ENCODE data around the gene RAB40B.

The RAB40B gene

DNA sequence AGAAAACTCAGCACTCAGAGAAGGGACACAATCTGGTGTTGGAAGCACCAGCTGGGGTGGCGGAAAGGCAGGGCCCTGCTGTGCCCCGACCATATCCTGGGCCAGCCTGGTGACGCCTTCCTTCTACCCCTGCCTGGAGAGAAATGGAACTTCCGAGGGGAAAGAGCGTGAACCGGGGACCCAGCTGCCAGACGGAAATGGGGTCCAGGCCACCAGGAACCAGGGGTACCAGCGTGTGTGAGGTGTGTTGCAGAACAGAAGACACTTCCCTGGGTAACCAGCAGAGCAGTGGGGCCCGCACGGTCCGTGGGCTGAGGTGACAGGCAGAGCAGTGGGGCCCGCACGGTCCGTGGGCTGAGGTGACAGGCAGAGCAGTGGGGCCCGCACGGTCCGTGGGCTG, 6.8 kb downstream of the RAB40B start:
- no peak for DNase-seq

DNA sequence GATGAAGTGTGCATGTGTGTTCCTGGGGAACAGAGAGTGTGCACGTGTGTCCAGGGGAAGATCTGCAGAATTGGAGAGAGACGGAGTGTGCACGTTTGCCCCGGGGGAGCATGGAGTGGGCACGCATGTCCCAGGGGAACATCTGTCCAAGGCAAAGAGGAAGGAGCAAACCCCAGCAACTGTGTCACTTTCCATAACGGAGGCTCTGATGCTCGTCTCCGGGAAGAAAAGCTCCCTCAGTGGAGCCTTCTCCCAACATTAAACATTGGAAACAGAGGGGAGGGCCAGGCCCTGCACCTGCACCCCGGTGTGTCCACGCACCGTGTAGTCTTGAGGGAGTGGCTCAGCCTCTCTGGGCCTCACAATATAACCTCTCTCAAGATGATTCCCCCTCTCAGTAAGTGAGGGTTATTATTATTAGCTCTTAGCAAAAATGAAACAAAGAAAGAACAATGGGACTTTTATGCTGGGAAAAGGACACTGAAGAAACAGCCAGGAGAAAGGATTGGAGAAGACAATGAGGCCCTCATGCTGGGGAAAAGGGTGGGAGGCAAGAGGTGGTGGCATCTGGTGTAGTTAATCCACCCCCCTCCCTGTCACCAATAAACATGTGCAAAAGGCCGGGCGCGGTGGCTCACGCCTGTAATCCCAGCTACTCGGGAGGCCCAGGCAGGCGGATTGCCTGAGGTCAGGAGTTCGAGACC, 7.6 kb downstream of the RAB40B start:
- no peak for DNase-seq

DNA sequence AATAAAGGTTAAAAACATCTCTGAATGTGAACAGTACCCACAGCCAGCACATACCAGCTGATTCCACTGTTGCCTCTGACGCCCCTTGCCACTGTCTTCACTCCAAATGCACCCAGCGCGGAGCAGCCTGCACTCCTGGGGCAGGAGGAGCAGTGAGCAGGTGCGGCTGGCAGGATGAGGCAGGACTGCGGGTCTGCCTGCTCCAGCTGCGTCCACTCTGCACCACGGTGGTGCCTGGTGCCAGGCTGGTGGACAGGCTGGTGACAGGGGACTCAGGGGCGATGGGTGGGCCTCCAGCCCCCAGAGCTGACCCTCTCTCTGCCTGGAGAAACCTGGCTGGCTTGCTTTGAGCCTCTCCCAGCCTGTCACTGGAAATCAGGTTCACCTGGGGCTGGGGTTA, 9.4 kb downstream of the RAB40B start:
- DNase-seq = no peak

DNA sequence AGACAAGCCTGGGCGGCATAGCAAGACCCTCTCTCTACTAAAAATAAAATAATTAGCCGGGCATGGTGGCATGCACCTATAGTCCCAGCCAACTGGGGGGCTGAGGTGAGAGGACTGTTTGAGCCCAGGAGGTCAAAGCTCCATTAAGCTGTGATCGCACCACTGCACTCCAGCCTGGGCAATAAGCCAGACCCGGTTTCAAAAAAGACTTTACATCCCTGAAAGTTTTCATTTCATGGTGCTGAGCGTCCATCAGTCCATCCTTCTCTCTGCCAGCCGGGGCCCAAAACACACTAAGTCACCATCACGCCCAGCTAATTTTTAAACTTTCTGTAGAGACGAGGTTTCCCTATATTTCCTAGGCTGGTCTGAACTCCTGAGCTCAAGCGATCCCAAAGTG, 10.6 kb downstream of the RAB40B start:
- DNase-seq = no peak

DNA sequence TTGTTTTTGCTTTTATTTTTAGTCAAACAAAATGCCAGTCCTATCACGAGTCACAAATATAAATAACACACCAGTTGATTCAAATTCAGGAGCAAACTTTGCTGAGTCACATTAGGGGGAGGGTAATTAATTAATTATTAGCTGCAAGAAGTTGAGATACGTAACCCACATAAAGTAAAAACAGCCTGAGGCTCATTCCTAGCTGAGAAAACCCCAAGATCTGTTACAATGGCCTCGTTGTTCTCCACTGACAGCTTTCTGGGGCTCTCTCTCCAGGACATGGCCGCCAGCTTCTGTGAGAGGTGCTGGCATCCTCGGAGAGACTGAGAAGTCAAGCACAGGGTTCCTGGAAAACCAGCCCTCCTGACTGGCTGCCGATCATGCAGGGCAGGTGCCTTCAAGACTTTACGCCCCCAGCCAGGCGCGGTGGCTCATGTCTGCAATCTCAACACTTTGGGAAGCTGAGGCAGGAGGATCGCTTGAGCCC, 11.1 kb downstream of the RAB40B start:
- no peak for DNase-seq

DNA sequence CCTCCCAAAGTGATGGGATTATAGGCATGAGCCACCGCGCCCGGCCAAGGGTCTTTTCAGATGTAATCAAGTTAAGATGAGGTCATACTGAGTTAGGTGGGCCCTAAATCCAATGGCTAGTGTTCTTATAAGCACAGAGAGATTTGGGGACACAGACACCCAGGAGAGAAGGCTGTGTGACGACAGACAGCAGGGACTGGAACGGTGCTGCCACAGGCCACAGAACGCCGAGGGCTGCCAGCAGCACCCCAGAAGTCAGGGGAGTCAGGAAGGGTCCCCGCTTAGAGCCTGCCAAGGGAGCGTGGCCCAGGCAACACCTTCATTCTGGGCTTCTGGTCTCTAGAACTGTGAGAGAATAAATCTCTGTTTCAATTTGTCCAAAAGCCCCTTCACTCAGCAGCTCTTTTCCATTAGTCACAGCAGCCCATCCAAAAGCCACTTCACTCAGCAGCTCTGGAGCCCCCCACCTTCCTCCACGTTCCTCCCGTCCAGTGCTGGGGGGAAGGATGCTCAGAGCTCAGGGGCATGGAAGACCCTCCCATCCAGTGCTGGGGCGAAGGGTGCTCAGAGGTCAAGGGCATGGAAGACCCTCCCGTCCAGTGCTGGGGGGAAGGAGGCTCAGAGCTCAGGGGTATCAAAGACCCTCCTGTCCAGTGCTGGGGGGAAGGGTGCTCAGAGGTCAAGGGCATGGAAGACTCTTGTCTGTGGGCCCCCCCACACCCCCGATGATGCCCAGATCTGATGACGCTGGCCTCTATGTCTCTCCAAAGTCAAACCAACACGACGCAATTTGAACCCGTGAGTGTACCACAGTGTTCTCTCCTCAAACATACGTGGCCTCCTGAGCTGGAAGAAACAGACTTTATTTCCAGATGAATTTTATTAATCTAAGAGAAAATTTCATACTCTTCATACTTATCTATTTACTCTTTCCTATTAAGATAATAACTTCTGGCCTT, 11.9 kb downstream of the RAB40B start:
- DNase-seq = no peak

DNA sequence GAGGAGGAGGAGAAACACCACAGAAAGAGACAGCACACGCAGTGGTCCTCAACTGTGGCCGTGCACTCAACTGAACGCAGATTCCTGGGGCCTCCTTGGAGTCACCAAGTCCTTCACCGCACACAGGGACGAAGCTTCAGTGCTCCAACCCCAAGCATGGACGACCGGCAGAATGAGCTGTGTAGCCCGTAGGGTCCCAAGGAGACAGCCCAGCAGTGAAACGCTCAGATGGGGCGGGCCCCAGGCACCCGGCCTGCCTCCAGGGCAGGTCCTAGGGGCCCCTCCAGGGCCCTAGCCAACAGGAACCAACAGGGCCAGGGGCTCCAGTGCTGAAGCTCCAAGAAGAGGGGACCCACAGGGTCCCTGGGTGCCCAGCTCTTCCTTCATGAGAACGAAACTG, 13.2 kb downstream of the RAB40B start:
- no peak for DNase-seq

DNA sequence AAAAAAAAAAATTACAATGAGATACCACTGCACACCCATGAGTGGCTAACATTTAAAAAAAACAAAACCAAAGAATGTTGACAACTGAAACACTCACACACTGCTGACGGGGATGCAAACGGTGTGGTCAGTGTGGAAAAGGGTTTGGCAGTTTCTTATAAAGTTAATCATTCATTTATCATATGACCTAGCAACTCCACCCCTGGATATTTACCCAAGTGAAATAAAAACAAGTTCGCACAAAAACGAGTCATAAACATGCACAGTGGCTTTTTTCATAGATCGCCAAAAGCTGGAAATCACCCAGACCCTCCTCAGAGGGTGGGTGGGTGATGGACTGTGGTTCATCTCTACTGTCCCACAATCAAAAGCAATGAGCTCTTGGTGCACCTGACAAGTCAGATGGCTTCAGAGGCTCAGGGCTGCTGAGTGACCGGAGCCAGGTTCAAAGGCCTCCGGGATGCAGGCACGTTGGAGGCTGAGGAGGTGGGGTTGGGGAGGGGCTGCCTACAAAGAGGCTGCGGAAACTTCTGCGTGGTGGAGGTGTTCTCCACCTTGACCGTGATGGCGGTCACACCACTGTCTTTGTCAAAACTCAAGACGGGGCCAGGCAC, 14.2 kb downstream of the RAB40B start:
- DNase-seq = no peak

DNA sequence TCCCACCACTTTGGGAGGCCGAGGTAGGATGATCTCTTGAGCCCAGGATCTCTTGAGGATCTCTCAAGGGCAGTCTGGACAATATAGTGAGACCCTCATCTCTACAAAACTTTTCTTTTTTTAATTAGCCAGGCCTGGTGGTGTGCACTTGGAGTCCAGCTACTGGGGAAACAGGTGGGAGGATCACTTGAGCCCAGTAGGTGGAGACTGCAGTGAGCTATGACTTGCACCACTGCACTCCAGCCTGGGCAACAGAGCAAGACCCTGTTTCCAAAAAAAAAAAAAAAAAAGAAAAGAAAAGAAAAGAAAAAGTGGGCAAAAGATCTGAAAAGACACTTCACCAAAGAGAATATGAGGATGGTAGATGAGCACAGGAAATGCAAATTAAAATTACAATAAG, 15.0 kb downstream of the RAB40B start:
- DNase-seq = no peak

DNA sequence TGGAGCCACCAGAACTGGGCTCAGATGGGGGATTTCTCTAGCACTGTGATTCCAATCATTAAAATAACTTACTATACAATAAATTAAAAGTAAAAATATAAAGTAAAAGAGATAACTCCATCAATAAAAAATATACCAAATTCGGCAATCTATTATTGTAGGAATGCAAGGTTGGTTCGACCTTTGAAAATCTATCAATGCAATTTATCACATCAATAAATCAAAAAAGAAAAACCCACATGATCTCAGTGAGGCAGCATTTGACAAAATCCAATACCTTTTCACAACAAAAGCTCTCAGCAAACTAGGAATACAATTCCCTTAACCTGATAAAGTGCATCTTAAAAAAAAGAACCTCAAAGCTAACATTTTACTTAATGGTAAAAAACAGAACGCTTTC, 17.0 kb downstream of the RAB40B start:
- DNase-seq = no peak

DNA sequence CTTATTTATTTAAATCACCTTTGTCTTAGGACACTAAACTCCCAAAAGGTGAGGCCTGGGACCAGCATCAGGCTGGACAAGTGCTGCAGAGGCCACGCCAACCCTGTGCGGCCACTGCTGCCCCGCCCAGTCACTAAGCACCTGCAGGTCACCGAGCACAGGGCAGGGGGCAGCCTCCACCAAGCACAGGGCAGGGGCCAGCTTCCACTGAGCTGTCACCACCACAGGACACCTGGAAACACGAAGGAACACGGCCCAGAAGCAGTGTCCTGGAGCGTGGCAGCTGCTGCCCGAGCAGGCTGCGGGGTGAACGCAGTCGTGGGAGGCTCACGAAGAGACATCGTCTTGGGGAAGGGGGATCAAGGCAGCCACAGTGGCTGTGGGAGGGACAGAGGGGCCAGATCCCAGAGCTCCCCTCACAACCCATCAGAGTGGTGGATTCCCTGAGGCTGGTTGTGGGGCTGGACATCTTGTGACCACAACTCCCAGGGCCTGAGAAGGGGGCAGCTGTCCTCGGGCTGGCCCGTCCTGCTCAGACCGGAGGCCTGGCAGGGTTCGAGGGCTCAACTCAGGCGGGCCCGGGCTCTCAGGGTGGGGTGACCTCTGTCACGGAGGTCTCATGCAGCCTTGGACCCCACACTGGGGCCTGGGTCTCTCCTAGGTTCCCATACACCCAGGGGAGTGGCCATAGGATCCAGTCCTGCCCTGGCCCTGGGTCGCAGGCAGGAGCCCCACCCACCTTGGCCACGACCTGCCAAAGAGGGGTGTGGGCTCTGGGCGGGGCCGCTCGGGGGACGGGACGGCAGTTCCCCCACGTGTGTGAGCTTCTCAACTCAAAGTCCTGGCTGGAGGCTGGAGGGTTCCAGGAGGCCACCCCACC, 18.7 kb downstream of the RAB40B start:
- DNase-seq = no peak

DNA sequence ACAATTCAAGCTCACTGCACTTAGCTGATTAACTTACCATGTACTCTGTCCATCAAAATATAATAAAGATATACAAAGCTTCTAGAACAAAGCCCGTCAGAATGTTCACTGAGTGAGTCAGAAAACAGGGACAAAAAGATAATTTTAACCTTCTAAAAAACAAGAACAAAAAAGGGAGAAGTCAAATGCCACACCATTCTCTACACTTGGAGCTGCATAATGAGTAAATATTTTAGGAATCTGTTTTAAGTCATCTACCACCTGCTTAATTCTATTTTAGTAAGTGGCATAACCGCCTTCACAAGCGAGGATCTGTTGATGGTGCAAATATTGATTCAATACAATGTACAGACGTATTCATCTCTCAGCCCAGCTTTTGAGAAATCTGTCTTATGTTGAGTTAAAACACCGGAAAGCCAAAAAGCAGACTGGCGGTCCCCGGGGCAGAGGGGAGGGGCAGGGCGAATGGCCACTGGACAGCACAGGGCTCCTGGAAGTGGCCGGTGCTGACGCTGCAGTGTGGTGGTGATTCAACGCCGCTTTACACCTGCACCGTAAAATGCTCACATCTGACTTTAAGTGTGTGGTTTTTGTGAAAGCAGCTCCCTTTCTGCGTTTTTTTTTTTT, 20.1 kb downstream of the RAB40B start:
- DNase-seq = no peak

DNA sequence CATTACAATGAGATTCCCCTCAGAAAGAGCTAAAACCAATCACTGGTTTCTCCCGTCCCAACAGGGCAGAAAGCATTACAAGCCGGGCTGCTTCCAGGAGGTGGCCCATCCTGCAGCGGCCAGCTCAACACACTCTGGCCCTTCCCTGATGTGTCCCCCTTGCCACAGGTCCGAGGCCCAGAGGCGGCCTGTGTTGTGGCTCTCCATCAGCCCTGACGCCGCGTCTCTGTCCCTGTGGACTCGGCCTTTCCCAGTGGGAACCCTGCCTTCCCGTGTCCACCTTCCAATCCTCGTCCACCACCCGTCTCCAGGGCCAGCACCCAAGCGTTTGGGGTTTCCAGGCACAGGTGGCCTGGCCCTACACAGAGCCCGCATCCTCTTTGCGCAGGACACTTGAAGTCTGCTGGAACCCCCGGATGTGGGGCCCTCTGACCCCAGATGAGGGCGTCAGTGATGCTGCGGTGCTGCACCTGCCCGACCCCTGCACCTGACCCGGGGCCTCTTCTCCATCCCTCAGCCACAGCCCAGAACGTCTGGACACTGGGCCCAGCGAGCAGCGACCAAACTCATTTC, 21.1 kb downstream of the RAB40B start:
- no peak for DNase-seq

DNA sequence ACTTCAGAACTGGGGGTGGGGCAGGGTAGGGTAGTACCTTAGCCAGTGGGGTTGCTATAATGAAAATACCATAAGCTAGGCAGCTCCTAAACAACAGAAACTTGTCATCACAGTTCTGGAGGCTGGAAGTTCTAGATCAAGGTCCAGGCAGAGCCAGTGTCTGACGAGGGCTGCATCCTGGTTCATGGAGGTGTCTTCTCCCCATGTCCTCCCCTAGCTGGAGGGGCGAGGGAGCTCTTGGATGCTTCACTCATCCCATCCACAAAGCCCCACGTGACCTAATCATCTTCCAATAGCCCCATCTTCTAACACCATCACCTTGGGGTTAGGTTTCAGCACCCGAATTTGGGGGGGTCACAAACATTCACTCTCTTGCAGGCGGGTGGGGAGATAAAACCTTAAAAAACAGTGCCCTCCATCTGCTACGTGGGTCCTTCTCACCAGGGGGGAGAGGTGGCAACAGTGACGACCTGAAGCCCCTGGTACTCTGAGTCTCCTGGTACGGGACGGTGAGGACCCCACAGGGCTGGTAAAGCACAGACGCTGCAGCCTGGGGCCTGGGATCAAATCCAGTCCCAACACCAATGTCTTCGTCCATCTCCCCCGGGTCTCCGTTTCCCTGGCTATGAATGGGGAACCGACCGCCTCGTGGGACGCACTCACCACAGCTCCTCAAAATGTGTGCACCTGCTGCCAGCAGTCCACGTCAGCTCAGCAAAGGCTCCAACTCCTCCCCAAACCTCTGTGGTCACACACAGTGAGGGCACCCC, 22.8 kb downstream of the RAB40B start:
- DNase-seq = no peak

DNA sequence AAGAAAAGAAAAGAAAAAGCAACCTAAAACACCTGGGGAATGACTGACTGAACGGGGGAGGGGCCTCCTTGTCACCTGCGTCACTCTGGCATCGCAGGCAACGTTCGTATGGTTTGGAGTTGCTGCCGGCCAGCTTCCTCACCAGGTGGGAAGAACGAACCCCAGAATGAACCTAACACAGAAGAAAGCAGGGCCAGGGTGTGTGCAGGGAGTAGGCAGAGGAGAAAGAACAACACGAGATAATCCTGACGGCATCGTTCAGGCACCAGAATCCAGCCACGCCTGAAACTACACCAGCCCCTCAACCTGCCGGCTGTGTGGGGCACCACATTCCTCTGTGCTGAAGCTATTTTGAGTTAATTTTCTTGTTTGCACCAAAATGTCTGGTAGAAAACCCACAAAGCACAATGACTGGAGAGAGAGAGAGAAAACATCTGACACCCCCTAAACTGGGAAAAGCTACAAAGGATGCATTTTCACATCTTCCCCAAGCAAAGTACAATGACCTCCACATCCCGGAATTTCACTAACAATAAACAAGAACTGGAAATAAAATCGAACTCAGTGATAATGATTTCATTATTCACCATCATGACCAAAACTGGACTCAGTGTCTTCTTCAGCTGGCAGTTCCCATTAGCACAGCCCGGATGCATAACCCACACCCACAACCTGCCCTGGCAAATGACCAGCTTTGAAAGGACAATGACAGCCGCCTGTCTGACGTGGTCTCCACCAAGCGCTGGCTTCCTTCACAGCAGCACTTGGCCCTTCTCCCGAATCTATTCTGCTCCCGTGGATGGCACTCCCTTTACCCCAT, 23.6 kb downstream of the RAB40B start:
- DNase-seq = no peak

DNA sequence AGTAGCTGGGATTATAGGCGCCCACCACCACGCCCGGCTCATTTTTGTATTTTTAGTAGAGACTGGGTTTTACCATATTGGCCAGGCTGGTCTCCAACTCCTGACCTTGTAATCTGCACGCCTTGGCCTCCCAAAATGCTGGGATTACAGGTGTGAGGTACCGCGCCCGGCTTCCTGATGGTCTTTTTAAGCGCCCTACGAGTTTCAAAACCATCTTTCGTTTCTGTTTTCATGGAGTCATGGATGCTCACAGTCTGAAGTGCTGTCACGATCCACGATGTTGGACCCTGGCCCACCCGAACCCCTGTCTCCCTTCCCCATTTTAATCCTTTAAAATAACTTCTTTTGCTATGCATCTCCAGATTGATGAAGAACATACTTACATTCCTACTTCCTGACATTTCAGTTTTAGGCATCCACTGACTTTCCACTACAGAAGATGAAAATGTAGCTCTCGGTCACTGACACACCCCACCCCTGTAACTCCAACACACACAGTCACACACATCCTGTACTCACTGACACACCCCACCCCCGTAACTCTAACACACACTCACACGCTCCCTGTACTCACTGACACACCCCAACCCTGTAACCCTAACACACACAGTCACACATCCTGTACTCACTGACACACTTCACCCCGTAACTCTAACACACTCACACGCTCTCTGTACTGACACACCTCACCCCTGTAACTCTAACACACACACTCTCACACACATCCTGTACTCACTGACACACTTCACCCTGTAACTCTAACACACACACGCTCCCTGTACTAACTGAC, 27.6 kb downstream of the RAB40B start:
- DNase-seq = no peak

DNA sequence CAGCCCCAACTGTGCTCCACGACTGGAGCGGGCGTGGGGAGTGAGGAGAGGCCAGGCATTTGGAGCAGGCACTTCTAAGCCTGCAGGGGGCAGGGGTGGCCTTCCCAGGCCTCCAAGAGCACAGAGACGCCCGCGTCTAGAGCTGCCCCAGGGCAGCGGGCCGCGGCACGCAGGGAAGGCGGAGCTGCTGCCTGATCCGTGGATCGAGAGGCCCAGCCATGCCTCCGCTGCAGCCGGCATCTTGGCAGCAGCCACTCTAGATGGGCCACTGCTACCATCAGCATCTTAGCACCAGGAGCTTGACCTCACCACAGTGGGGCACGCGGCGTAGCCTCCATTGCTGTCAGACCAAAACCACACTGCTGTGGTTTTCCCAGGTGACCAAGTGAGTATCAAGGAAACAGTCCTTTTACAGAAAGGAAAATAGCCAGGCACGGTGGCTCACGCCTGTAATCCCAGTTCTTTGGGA, 29.8 kb downstream of the RAB40B start:
- peak; percentile 80 for DNase-seq

DNA sequence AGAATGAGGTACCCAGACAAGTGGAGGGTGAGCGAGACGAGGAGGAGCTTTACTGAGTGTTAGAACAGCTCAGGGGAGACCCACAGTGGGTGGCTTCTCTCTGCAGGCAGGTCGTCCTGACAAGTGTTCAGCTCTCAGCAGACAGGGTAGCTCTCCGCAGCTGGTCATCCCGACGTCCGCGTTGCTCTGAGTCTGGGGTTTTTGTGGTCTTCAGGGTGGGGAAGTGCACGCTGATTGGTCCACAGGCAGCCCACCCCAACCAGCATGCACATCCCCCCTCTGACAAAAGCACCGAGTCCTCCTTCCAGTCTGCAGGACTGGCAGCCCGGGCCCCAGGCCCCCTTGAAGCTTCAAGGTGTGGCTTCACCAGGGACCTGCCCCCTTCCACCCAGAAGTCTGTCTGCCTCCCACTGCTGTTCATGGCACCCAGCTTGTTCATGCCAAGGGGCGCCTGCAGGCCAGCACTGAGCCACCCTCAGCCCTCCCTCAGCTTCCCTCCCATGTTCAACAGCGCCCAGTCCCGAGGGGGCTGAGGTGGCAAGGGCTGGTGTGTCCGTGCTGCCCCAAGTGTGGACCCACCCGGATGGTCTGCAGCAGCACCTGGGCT, 30.4 kb downstream of the RAB40B start:
- DNase-seq = no peak

DNA sequence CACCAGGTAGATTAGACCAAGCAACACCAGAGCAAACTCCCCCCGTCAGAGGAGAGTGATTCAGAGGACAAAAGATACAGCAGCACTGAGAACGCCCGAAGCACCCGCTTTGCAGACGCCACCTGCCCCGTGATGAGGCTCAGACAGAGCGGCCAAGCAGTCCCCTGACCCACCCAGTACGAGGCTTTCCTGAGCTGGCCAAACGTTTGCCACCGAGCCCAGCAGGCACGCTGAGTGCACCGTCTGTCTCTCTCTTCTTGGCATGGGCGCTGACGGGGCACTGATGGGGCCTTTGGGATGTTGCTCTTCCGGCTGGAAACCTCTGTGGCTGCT, 30.9 kb downstream of the RAB40B start:
- DNase-seq = no peak
